Islet precursor cell (in vitro differentiated cells): ENCODE measurements around the gene ABCB8.
A peak's percentile ranks its signal among the peaks of the same experiment; 100 is the strongest.

ENCODE experiments used
- DNase-seq: peaks from one replicate; pipeline ENCODE4 v3.0.0-alpha.2; 2018

ABCB8 gene

DNA sequence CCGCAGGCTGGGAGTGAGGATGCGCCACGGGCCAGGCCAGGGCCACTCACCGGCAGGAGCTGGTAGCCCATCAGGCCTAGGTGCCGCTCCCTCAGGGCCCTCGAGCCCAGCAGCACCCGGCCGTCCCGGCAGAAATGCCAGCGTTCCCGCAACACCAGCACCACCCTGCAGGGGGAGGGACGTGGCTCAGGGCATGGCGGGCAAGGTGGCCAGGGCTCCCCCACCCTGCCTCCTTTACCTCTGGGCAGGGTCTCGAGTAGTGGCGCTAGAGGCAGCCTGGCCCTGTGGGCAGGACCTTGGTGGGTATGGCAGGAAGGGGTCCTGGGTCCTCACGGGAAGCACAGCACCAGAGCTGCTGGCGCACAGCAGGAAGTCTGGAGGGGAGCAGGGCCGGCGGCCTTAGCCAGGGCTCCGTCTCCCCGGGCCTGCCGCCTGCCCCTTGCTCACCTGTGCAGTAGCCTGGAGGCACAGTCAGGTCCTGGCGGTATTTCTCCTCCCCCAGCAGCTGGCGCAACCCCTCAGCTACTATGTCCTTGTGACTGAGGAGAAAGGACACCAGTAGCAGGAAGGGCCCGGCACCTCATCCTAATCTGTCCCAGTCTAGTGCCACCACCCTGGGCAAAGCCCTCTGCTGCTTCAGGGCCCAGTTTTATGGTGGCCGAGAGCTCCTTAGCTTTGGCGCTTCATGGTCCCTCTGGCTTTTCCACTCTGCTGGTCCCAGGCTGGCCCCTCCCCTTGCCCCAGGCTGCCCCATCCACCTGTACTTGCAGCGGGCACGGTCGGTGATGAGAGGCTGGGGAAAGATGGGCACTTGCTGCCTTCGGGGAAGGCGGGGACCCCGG lies 48.8 kb downstream of the ABCB8 start:
- peak; percentile 73 for DNase-seq

DNA sequence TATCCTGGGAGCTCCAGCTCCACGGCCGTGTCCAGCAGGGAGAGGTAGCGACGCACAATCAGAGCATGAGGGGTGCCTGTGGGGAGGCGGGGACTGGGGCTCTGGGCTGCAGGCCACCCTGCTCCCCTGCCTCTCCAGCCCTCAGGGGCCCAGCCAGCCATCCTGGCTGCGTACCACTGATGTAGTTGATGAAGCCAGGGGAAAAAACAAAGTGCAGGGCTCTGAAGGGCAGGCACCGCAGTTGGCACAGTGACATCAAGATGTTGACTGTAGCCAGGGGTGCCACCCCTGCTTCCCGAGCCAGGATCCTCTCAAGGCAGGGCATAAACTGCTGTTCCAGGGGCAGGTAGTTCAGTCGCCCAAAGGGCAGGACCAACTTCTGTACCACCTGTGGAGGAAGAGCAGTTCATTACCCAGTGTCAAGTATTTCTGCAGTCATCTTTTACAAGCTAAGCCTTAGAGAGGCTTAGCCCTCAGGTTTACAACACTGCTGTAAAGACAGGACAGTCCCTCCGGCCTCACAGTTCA lies 49.5 kb downstream of the ABCB8 start:
- no peak for DNase-seq

DNA sequence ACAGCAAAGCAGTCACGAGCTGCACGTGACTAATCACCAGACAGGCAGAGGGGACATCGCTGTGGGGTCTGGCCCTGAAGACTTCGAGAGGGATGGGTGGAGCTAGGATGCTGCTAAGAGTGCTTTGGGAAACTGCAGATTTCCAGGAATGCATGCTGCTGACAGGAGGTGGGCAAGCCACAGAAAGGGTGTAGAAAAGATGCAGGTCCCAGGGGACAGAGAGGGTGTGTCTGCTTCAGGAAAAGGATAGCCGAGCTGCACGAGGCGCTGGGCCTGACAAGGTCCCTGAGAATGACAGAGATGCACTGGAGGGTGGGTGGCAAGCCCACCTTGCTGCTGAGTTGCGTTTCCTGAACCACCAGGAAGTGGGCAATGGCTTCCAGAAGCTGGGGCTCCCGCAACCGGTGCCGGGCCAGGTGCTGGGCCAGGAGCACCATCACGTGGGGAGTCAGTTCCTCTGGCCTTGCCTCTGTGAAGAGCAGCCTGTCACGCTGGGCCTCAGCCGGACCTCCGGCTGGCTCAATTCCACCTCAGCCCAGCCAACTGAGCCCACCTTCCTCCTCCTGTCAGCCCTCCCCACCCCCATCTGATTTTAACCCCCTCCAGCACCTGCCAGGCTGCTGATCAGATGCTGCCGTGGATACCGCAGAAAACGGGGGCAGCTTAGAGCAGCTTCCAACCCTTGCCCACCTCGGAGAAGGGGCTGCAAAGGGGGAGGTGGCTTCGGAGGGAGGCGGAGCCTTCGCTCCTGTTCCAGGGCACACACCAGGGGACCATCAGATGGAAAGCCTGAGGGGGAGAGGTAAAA lies 50.2 kb downstream of the ABCB8 start:
- peak; percentile 88 for DNase-seq

DNA sequence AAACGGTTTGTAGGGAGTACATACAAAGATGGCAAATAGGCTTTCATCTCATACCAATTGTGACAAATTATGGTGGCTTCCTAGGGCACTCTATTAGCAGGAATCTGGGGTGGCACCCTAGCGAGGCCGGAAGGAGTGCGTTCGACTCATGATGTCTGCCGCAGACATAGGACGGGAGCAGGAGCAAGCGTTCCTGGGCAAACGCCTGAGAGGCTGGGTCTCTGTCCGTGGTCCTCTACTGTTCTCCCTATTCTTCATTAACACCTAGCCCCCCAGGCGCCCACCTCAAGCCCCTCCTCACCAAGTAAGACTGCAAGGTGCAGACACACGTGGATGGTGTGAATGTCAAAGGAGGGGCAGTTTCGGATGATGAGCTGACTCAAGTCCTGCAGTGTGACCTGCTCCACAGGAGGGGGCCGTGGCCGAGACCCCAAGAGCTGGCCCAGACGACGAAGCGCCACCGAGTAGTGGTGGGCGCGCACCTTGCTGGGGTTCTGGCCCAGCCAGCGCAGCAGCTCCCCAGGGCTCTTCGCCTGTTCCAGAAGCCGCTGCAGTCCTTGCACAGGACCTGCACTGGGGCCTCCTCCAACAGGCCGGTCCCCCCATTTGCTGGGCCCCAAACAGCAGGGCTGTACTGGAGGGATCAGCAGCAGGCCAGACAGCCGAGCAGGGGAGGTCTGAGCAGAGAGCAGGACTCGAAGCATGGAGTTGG lies 51.1 kb downstream of the ABCB8 start:
- no peak for DNase-seq

DNA sequence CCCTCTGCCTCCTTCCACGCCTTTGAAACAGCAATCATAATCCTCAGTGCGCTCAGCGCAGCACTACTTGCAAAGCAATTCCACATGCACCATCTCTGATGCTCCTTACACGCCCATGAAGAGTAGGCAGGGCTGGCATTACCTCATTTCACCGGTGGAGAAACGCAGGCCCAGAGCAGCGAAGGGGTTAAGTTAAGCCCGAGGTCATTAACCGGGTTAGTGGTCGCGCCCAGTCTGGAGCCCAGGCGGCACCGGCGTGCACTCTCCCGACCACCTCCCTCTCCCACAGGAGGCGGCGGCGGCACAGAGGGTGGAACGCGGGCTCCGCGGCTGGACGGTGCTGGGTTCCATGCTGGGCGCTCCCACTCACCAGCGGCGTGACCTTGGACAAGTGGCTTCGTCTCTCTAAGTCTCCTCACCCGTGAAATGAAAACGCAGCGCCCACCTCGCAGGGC lies 51.8 kb downstream of the ABCB8 start:
- DNase-seq, result no peak

DNA sequence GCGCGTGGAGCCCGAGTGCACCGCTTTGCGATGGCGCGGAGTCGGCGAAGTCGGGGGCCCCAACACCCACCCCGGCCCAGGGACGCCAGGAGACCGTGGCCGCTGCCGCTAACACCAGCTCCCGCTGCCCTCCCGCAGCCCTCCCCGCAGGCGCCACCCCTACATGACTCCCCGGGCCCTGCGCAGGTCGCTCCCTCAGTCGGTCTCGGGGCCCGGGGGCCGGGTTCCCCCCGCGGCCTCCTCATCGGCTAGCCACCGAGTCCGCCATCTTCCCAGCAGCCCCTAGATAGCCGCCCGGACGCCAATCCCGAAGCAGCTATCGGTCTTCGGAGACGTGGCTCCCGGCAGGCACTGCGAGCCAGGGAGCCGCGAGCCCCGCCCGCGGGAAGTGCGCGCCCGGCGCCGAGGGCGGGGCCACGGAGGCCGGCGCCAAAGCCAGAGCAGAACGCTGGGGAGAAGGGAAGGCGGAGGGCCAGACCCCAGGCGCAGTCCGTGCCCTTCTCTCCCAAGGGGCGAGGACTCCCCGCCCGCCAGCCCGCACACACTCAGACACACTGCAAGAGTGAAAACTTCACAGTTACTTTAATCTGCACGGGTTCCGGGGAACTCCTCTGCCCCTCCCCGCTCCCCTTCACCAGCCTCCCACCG lies 52.4 kb downstream of the ABCB8 start, which contains the start of gene FASTK:
TSS of gene FASTK (minus strand) at position 288 of the 648 bp plus-strand sequence. CDS start at position 245, 43 bp downstream.
- peak; percentile 96 for DNase-seq

DNA sequence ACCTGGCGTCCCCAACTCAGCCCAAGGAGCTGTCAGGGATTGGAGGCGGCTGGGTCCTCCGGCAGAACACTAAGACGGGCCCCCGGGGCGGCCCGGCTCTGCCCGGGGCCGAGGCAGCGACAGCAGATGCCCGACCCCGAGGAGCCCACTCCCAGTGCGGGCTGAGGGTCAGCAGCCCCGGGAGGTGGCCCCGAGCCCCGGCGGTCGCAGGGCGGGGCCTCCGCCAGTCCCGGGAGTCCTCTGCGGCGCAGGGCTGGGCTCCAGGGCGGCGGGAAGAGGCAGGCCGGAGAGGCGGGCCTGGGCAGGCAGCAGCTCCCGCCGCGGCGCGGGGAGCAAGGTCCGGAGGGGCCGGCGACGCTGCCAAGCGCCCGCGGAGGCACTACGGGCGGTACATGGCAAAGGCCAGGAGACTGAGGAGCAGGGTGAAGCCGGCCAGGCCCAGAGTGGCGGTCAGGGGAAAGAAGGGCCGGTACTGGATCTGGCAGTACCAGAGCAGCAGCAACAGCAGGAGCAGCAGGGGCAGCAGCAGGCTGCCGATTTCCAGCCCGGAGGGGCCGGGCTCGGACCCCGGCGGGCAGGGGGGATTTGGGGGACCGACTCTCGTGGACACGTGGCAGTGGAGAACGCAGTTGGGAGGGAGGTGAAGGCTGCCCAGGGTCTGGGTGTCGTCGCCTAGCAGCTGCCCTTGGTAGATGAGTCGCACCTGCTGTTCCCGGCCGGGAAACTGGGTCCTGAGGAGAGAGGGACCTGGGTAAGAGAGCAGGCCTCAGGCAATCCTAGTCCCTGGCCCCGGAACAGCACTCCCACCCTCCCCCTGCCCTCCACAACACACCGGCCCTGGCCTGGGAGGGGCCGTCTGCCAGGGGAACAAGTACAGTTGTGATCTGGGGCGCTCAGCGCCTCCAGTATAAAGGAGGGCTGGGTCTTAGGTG lies 53.2 kb downstream of the ABCB8 start:
- peak; percentile 80 for DNase-seq

DNA sequence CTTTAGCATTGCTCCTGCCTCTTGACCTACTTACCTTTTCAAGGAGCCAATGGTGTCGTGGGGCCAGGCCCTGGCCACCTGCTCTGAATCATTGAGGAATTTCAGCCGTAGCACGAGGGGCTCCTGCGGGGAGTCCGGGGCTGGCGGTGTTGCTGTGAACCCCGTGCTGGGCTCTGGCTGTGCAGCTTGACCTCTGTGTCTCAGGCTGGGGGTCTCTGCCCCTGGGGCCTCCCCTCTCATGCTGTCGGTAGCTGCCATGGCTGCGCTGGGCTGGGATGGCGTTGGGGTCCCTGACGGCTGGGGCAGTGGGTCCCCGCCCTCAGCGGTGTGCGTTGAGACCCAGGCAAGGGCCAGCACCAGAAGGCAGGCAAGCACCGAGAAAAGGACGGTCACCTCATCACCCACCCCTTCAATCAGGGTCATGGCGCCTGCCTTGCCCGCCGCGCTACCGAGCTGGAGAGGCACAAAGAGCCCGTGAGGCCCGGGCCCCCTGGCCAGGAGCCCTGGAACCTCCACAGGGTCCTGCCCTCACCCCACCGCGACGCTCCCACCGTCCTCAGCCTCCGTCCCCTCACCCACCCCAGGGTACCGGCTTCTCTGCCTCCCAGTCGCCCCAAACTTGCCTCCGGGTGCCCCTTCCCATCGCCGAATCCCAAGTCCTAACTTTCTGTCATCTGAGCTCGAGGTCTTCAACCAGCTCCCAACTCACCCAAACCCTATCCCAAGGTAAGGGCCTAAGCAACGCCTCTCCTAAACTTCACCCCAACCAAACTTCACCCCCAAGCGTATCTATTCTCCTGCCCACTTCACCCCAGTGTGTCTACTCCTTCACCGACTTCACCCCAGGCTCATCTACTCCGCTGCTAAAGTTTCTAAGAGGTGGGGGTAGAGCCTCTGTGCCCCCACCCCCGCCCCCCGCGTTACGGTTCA lies 54.2 kb downstream of the ABCB8 start:
- DNase-seq, result peak; percentile 46

DNA sequence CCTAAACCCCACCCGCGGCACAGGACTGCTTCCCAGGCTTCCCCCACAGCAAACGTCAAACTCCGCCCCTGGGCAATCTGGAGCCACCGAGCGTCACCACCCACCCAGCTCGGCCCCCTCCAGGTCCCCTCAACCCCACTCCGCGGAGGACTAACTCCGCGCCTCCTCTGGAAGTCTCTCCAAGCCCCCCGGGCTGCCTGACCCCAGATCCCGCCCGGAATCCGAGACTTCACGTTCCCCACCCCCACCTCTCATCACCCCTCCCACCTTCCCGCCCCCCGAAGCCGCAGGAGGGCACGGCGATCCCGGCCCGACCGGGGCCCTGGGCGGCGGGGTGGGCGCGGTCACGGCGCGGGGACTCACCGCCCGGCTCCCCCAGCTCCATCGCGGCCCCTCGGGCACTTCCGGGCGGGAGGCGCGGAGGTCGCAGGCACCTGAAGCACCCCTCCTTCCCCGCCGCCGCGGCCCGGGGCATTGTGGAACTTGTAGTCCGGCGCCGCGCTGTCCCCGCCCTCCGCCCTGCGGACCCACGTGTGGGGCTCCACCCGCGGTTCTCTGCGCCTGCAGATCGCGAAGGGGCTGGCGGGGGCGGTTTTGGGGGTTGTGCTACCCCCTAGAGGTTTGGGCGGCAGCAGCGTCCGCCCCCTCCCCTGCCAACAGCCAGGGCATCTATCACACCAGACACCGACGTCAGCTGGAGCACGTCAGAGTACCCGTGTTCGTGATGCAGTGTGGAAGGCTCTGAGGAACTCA lies 55.0 kb downstream of the ABCB8 start, which contains the start of gene TMUB1:
TSS of gene TMUB1 (minus strand) at position 423 of the 753 bp plus-strand sequence. CDS start 930 bp downstream, outside the sequence.
- peak; percentile 82 for DNase-seq

DNA sequence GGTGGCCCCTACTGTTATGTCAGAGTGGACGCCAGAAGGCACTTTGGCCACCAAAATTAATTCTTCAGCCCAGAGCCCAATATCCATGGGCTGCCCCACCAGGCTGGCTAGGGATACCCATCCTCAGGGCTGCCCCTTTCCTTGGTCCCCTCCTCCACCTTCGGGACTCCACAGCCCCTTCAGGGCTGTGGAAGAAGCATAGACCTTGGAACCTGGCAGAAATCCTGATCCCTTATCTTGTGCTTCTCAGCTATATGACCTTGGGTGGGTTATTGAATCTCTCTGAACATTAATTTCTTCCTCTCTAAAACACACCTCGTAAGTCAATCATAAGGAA lies 55.5 kb downstream of the ABCB8 start:
- DNase-seq, result no peak

DNA sequence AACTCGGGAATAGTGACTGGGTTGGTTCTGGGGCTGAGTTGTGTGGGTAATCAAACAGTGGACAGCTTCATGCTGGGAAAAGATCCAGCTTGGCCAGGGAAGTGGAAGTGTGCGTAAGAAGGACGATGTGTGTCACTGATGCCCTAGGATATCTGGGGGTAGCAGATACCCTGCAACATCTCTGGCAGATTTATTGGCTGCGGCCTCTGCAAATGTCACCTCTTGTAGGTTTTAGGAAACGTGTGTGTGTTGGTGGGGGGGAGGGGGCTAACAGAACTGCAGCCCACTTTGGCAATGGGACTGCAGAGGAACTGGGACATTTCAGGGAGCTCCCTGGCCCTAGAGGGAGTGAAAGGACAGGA lies 57.1 kb downstream of the ABCB8 start:
- DNase-seq, result no peak

DNA sequence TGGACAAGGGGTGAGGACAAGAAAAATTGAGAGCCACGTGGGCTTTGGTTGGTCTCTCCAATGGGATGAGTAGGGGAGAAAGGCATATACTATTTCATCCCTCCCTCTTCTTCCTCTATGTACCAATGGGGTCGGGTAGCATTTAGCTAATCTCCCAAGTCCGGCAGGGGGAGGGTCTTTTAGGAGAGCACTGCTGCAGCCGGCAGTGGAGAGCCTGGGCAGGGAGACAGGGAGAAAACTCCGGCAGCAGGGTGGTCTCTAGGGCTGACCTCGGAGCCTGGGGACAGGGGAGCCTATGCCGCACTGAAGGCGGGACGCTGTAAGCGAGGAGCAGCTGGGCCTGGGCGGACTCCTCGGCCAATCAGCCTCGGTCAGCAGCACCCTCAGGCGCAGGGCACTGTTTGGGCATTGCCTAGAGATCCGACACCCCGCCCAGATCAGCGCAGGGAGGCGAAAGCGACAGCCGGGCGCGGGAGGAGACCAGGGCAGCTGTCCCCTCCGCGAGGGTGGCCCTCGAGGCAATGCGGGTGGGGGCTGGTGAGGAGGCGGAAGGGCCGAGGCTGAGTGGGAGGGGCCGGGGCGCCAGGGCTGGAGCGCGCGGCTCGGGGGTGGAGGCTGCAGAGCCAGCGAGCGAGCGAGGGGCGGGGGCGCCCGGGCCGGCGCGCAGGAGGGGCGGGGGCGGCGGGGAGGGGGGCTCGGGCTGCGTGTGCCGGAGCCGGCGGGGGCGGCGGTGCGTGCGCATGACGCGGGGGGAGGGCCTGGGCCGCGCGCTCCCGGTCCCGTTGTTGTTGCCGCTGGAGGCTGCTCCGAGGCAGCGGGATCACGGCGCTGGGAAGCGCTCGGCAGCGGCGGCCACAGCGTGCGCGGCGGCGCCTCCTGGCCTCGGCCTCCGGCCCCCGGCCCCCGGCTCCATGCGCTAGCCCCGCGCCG lies 57.7 kb downstream of the ABCB8 start, which contains the start of gene AGAP3:
TSS of gene AGAP3 (plus strand) at position 785 of the 930 bp plus-strand sequence. CDS start 267 bp downstream, outside the sequence.
- peak; percentile 93 for DNase-seq

DNA sequence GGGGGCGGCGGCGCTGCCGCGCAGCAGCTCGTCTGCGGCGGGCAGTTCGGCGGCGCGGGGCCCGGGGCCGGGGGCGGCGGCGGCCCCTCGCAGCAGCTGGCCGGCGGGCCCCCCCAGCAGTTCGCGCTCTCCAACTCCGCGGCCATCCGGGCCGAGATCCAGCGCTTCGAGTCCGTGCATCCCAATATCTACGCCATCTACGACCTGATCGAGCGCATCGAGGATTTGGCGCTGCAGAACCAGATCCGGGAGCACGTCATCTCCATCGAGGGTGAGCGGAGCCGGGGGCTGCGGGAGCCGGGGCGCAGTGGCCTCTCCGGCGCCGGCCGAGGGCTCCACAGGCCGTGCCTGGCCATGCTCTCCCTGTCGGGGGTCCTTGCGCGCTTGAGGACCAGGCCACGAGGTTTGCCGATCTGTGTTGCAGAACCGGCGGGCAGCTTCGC lies 58.6 kb downstream of the ABCB8 start:
- no peak for DNase-seq

DNA sequence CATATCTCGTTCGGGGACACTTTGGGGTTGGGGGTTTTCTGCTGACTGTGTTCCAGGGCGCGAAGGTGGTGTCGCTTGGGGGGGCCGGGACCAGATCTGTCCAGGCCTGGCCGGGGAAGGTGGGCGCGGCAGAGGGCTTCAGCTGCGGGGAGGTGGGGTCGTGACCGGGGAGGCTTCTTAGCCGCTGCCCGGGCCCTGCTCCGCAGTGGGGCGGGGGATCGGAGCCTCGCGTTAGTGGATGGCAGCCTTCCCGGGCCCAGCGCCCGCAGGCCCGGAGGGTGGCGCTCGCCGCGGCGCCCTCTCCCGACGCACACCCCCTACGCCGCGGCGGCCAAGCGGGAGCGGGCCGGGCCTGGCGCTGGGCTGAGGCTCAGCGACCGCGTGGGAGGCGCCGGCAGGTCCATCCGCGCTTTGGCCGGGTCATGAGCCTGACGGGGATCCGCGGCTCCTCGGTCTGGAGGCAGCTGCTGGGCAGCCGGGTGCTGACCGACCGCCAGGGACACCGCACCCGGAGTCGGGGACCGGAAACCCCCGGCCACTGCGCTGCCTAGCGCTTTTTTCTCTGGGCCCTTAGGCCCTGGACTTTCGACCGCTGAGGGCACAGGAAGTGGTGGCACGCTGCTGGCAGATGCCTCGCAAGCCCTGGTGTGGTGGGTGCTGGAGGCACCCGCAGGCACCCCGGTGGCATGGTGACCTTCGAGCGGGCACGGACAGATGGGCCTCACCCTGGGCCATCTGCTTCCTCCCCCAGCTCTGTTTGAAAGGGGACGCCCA lies 59.2 kb downstream of the ABCB8 start:
- DNase-seq, result peak; percentile 70

DNA sequence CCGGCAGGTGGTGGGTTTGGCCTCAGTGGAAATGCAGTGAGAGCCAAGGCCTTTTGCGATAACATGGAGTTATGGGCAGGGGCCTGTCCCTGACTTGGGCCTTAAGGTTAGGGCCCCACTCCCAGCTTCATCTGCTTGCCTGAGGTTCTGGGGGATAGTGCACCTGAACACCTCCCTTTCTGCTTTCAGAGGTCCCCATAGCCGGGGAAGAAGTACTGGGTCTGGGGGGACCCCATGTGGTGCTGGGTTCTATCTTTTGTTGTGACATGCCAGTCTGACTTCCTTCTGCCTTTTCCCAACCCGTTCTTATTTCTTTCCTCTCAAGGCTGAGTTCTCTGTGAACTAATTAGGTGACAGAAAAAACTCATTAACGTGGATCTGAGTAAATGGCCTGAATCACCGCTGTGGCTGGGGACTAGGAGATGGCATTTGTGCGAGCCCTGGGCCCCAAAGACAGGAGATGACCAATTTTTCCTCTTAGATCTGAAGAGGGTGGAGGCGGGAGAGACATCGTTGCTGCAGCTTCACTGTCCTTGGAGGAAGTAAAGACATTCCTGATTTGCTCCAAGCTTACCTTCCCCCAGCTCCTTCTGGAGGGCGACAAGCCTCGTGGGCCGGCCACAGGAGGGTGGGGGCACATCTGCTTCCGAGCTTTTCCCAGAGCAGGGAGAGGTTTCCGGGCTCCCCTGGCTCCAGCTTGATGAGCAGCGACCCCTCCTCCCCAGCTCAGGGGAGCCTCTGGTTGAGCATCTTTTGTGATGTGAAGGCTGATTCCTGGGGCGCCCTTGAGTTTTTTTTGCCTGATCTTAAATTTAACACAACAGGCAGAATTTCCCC lies 60.0 kb downstream of the ABCB8 start:
- no peak for DNase-seq
